ENCODE measurements around the gene GGTLC2.
"Not testable (repeated sequence)": the region's sequence is repeated elsewhere in the genome, so short reads cannot be mapped to it uniquely, and the experiment has no call there.

GGTLC2 gene

GRCh38 chr22:22644314-22644713 lies at the start of gene GGTLC2:
GGTLC2 (plus strand) TSS chr22:22644614; CDS start chr22:22646346, 1,732 bp downstream.
- not testable (repeated sequence) for DNase-seq (ENCODE audit: low read depth); H3K4me3 ChIP-seq (ENCODE audit: control insufficient read depth, low read depth, low read length)

GRCh38 chr22:22595001-22595835 lies 49.2 kb upstream of the GGTLC2 start:
- TF ChIP-seq CTCF (conservative IDR thresholded peaks at IDR 0.05; ENCODE audit: control insufficient read depth, insufficient read depth, low read depth, low read length), result no peak
- DNase-seq (ENCODE audit: low read depth), result no peak

GRCh38 chr22:22598144-22598543 lies 46.3 kb upstream of the GGTLC2 start:
- no peak for TF ChIP-seq CTCF (conservative IDR thresholded peaks at IDR 0.05; ENCODE audit: control insufficient read depth, insufficient read depth, low read depth, low read length)
- DNase-seq (ENCODE audit: low read depth), result no peak
- H3K4me3 ChIP-seq (ENCODE audit: control insufficient read depth, low read depth, low read length), result no peak overlapping the region

More at GRCh38 chr22:22595001-22595835, 49.2 kb upstream of the GGTLC2 start:
- H3K4me3 ChIP-seq (ENCODE audit: control insufficient read depth, low read depth, low read length), result no peak overlapping the region

- H3K4me3 ChIP-seq (ENCODE audit: control insufficient read depth, low read depth, low read length), result no peak overlapping the region
- no peak for TF ChIP-seq CTCF (conservative IDR thresholded peaks at IDR 0.05; ENCODE audit: control insufficient read depth, insufficient read depth, low read depth, low read length)
- DNase-seq (ENCODE audit: low read depth), result no peak
Measured at GRCh38 chr22:22599248-22599647, 45.2 kb upstream of the GGTLC2 start.

- DNase-seq (ENCODE audit: low read depth), result no peak
- H3K4me3 ChIP-seq (ENCODE audit: control insufficient read depth, low read depth, low read length), result no peak overlapping the region
- TF ChIP-seq CTCF (conservative IDR thresholded peaks at IDR 0.05; ENCODE audit: control insufficient read depth, insufficient read depth, low read depth, low read length), result no peak
Measured at GRCh38 chr22:22600531-22601261, 43.7 kb upstream of the GGTLC2 start.

- TF ChIP-seq CTCF (conservative IDR thresholded peaks at IDR 0.05; ENCODE audit: control insufficient read depth, insufficient read depth, low read depth, low read length), result no peak
- no peak overlapping the region for H3K4me3 ChIP-seq (ENCODE audit: control insufficient read depth, low read depth, low read length)
Measured at GRCh38 chr22:22603470-22603947, 40.9 kb upstream of the GGTLC2 start.

More at GRCh38 chr22:22603470-22603947, 40.9 kb upstream of the GGTLC2 start:
- DNase-seq (ENCODE audit: low read depth), result no peak
